HG03039 (cell line): ENCODE results near the gene LHX2.

Source experiments
- ATAC-seq: cut with Tn5 transposase; IDR thresholded peaks from one replicate; pipeline ENCODE4 v1.9.1; 2021; ENCODE audit warnings: mild to moderate bottlenecking, moderate library complexity; ENCODE audit not compliant: unreplicated experiment

LHX2 gene

DNA sequence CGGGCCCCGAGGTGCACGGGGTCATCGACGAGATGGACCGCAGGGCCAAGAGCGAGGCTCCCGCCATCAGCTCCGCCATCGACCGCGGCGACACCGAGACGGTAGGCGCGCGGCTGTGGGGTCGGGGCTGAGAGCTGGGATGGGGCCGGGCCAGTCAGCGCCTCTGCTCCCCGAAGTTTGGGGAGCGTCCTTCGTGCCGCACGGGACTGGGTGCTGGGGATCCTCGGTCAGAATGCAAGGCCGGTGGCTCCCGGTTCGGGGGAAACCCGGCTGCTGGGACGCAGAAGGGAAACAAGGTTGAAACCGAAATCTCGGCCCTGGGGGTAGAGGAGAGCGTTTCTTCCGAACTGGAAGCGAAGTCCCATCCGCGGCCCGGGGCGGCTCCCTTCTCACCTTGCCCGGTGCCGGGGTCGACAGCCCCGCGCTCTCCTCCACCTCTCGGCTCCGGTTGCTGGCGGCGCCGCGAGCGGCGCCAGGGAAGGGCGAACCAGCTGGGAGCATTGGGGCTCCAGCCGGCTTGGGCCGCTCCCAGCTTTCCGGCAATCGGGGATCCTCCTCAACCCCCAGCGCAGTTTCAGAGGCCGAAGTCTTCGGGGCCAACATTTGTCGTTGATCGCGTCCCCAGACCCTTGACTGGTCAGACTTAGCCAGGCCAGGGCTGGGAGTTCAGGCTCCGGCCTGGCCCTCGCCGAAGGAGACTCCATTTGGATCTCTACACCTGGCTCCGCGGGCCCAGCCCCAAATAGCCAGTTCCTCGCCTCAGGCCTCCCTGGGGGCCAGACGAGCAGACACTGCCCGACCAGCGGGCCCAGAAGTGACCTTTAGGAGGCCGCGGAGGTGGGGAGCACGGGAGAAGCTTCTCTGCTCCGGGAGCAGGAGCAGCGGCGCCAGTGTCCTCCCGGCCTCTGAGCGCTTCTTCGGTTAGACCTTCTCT, 1.1 kb downstream of the LHX2 start:
- ATAC-seq: no peak

DNA sequence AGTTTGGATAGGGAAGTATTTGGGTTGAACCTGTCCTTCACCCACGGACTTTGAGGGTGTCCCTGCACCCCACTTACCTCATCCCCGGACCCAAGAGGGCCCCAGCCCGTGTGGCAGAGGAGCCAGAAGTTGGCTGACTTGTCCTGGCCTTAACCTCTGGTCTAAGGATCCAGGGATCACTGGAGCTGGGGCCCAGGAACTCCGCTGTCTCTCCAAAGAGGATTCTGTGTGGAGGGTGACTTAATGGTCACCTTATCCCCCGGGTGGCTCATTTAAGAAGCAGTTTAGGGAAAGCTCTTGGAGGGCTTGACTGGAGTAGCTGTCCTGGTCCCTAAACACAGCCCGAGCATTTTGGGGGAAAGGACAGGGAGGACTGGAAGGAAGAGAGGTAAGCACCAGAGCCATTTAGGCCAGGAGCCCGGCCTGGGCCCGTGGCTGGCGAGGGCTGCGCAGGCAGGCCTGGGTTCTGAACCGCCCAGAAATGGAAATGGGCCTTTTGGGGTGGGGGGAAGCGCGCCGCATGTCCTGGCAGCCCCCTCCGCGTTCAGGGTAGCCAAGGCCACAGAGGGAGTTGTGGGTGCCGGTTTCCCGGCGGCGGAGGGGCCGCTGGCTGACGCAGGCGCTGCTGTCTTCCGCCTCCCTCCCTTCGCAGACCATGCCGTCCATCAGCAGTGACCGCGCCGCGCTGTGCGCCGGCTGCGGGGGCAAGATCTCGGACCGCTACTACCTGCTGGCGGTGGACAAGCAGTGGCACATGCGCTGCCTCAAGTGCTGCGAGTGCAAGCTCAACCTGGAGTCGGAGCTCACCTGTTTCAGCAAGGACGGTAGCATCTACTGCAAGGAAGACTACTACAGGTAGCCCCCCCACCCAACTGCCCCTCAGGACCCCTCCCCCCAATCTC, 2.0 kb downstream of the LHX2 start:
- no peak for ATAC-seq

DNA sequence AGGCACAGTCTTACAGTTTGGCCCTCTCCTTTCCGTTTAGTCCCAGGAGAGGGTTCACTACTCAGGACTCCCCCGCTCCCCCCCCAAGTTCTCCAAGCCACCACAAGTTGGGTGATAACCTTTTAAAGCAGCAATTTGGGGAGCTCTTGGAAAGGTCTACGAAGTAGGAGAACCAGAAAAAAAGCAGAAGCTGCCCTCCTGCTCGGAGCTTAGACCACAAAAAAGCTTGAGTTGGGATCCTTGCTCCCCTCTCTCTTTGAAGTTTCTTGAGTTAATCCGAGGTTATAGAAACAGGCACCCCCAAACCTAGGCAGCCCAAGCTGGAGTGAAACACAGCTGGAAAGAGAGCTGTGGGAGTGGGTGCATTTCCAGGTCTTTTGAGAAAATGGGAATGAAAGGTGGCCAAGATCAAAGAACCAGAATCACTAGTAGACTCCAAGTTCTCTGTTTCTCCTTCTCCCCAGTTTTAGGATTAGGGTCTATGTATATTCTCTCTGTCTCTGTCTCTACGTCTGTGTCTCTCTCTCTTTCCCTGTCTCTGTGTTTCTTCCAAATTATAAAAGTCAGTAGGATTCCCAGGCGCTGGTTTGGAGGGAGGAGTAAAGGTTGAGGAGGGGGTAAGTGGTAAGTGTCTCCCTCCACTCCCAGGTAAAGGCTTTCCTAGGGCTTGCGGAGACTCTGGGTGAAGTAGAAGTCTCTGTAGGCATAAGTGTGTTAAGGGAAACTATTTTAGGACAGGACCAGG, 2.8 kb downstream of the LHX2 start:
- no peak for ATAC-seq

DNA sequence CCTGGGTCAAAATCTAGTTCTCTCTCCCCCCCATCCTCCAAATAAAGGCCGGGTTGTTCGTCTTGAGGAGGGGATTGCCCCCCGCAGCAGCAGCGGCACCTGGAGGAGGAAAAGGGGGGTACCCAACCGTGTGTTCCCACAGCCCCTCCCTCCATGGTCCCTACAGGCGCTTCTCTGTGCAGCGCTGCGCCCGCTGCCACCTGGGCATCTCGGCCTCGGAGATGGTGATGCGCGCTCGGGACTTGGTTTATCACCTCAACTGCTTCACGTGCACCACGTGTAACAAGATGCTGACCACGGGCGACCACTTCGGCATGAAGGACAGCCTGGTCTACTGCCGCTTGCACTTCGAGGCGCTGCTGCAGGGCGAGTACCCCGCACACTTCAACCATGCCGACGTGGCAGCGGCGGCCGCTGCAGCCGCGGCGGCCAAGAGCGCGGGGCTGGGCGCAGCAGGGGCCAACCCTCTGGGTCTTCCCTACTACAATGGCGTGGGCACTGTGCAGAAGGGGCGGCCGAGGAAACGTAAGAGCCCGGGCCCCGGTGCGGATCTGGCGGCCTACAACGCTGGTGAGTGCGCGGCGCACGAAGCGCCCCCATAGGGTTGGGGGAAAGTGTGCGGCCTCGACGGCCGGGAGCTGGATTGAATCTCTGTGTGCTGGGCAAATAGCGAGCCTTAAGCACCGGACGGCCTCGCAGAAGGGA, 3.5 kb downstream of the LHX2 start:
- no peak for ATAC-seq

DNA sequence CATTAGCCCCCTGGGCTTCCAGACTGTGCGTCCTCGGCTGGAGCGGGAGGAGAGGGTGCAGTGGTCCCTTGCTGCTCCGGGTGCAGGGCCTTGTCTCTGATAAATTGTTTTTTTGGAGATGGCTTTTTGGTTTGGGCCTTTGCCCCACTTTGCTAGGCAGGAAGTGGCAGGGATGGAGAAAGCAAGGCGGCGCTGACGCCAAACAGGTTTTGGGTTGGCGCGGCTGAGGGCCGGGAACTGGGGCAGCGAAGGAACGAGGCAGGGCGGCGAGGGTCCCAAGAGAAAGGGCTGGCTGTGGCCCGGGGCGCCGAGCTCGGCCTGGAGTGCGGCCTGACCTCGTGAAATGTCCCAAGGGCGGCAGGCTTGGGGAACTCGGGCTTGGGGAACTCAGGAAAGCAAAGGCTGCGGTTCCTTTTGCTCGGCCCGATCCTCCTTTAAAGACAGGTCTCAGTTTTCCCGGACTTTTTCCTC, 4.1 kb downstream of the LHX2 start:
- ATAC-seq: no peak

DNA sequence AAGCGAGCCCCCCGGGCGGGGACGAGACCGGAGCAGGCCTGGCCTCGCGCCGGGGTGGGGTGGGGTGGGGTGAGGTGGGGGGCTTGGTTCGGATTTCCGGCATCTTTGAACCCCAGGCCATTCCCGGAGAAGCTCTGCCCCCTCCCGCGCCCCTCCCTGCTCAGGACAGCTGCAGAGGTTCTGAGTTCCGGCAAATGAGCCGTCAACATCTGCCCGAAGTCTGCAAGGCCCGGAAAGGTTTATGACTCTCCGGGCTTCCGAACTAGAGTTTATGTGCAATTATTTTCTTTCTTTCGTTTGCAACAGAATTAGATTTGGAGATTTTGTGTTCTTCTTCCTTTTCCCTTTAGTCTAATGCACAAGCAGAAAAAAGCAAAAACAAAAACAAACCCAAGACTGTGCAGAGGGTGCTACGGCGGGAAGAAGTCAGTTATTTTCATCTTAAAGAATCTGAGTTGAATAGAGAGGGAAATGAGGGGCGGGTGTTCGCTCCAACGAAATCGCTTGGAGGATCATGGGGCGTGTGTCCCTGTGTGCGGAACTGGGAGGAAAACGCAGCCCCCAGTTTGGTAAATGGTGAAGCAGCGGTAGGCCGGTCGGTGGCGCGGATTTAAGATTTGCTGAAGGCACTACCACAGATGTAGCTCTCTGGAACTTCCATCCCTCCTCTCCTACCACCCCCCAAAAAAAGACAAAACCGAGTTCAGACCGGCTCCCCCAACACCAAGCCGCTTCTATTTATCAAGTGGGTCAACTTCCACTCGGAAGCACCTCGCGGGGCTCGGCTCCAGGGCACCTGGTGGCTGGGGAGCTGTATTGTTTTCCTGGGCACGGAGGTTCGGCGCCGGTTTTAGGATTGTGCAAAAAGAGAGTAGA, 4.8 kb downstream of the LHX2 start:
- no peak for ATAC-seq

DNA sequence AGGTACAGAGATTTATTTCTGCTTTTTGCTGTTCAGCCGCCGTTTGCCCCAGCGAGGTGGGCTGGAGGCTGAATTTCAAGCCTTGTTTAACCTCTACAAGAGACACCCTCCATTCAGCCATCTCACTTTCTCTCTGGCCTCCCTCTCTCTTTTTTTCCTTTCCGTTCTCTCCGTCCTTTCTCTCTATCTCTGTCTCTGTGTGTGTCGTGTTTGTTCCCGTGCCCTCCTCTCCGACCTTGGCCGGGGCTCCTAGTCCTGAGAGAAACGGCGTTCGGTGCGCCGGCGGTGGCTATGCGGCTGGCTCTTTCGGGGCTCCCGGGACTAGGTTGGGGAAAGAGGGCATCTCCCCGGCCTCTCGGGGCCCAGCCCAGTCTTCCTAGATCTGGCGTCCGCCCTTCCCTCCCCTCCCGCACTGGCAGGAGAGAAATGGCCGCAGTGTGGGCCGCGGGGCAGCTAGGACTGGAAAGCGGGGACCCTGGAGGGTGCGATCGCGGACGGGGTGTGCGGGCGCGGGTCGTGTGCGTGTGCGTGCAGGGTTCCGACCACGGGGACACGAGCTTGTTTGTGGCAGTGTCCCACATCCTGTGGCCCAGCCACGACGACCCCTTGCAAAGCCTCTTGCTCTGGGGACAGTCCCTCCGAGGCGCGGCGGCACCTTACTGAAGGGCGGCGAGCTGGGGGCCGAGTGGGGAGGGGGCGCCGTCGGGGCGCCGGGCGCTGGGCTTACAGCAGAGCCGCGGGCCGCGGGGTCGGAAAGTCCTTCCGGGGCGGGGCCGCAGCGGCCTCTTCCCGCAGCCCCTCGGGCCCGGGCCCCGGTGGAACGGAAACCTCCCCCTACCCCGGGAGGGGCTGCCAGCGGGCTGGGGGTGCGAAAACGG, 5.7 kb downstream of the LHX2 start:
- no peak for ATAC-seq

DNA sequence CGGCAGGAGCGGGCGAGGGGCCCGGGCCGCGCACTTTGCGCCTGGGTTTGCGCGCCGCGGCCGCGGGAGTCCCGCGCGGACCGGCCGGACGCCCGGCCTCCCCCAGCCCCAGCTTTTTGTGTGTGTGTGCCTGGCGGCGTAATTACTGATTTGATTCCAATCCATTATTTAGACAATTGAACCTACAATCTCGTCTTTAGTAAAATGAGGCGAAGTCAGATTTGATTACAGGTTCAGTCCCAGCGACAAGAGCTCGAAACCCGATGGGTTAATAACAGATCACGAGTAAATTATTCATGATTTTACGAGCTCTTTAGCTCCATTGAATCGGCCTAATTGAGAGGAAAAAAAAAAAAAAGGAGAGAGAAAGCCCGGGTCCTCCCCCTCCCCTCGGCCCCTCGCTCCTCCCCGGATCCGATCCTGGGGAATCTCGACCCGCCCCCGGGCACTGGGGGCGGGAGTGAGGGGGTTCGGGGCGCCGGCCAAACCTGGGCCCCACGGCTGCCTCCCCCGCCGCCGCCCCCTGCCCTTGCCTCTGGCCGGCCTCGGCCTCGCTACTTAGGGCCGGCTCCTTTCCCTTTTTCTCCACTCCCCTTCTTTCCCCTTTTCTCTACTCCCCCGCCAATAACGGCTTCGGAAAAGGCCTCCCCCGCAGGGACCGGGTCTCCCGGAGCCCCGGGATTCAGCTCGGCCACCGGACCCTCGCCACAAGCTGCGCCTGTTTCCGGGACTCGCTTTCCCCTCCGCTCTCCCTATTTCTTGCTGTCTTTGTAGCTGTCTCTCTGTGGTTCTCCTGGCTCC, 6.6 kb downstream of the LHX2 start:
- ATAC-seq: no peak

DNA sequence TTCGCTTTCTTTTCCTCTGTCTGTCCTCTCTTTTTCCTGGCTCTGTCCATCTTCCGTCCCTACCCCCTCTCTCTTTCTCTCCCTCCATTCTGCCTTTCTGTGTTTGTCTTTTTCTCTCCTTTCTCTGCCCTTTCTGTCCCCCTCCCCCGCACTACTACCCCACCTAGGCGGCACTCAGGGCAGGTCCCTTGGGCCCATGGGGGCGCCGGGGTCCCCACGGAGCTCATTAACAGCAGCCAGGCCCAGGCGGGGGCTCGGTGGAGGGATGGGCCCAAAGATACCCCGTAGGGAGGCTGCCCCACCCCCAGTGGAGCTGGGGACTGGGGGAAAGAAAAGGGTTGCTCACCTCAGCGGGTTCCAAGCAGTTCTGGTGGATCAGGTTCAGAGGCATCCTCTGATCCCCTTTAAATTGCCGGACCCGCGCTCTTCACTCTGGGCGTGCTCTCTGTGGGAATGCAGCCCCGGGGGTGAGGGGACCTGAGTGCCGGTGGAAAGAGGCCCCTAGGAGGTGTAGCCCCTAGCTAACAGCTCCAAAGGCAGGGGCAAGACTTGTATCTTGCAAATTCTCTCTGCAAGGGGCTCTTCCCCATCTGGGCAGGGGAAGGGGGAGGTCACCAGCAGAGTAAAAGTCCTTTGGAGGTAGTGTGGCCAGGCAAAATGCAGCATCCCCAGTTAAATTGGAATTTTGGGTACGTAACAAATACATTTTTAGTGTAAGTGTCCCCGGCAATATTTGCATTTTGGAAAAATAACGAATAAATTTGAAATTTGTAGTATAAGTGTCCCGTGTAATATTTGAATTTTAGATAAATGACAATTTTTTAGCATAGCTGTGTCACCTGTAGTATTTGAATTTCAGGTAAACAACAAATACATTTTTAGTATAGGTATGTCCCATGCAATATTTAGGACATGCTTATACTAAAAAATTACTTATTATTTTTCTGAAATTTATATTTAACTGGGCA, 7.4 kb downstream of the LHX2 start:
- no peak for ATAC-seq

DNA sequence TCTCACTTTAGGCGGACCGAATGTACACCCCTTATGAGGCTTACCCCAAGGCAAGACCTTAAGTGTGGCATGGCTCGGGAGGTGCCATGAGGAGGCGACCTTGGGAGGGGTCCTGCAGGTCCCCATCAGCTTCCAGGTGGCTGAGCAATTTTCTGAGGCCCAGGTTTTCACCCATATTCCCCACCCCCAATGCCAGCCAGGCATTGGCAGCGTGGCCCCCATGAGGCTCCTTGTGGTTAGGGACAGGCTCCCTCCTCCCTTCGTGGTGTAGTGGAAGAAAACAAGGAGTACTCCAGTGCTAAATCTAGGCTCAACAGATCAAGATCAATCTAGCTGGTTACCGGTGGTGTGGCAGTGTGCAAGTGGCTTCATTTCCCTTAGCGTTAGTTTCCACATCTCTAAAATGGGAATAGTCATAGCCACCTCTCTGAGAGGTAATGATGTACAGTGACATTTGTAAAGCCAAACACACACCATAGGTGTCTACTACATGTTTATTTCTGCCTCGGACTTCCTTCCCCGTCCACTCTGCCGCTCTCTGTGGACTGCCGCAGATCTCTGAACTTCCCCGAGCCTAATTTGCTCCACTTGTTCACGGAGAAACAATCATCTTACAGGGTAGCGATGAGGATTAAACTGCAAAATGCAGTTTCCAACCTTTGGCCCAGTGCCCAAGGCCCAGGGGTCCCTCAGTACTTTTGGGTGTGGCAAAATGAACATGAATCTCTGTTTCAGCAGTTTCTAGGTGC, 8.4 kb downstream of the LHX2 start:
- ATAC-seq: no peak

DNA sequence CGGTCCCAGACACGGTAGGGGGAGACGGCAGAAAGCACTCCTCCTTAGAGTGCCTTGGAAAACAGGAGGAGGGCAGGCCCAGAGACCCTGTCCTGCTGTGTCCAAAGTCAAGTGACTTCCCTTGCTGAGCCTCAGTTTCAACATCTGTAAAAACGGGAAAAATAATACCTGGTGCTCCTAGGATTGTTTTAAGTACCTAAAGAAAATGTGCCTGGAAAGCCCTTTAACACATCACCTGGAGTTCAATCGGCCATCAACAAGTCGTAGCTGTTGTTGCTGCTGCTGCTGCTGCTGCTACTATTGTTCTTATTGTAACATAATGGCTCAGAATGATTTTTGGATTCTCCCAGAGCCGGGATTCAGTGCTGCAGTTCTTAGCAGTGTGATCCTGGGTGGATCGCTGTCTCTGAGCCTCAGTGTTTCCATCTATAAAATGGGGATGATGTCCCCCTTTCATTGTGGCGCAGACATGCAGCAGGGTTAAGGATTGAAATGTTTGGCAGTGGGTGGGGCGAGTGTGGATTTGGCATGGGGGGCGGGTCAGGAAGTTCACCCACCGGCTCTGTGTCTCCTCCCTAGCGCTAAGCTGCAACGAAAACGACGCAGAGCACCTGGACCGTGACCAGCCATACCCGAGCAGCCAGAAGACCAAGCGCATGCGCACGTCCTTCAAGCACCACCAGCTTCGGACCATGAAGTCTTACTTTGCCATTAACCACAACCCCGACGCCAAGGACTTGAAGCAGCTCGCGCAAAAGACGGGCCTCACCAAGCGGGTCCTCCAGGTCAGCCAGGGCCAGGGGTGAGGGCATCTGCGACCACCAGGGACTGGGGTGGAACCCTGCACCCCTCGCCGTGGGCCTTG, 9.2 kb downstream of the LHX2 start:
- no peak for ATAC-seq

DNA sequence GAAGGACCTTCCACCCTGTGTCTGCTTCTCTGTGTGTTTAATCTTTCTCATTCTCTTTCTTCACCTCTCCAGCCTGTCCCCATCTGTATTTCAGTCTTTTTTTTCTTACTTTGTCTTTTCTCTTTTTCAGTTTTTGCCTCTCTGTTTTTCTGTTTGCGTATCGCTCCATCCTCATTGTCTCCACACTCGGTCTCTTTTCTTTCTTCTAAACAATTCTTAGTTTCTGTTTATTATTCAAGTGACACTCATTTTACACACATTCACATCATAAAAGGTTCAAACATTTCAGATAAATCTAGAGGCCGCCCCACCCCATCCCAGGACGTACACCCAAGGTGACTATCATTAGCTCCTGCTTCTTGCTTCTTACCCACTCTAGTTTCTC, 9.8 kb downstream of the LHX2 start:
- no peak for ATAC-seq

DNA sequence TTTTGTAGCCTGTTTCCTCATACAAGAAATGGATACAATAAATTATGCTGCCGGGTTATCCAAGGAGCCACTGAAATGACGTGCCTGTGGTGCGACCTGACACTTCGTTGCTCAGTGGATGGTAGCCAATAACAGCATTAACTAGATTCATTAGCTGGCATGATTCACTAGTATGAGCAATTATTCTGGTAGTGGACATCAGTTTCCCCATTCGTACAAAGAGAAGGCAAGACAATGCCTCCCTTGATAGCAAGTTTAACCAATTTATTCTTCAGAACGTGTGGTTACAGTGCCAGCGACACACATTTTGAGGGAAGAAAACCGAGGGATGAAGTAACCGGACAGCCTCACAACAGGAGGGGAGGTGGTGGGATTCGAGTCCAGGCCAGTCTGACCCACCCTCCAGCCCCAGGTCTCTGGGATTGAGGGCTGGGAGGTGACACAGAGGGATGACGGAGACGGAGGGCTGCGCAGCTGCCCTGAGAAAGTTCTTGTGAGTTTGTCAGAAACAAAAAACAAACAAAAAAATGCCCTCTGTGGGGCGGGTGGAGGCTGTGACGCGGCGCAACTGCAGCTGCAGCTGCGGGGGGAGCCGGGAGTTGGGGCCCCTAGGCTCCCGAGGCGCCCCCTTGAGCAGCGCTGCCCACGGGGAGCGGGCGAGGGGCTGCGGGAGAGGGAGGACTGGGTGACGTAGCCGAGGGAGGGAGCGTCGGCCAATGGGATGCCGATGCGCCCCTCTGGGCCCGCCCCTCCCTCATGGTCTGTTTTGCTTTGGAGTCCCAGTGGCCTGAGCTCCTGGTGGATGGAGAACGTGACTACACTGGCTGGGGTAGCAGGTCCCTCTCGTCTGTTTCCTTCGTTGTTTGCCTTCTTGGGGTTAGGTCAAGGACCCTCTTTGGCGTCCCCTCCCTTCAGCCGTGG, 10.9 kb downstream of the LHX2 start:
- ATAC-seq: no peak

DNA sequence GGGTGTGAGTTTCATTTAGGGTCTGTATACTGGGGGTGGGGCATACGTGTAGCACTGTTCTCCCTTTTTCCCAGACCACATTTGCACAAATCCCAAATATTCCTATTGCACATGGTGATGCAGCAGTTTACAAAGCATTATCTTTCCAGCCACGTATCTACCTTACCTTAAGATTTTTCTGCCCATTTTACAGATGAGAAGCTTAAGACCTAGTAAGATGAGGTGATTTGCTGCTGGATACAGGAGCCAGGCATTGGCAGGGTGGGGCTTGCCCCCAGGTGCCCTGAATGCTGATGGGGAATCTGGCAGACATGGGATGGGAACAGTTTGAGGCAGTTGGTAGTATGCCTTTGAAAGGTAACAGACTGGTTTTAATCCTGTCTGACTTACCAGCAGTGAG, 12.5 kb downstream of the LHX2 start:
- no peak for ATAC-seq
